Skeletal muscle satellite cell (primary cell): ENCODE data around the gene WWC2.
"Not testable (repeated sequence)": the region's sequence is repeated elsewhere in the genome, so short reads cannot be mapped to it uniquely, and the experiment has no call there.

Experiments
- H3K27me3 ChIP-seq: 2 replicates; pipeline ENCODE4 v1.7.0; 2013; ENCODE audit warnings: low read length; ENCODE audit not compliant: control insufficient read depth, insufficient read depth
- H3K36me3 ChIP-seq: 2 replicates; pipeline ENCODE4 v1.7.0; 2013; ENCODE audit warnings: mild to moderate bottlenecking, control low read depth, low read length; ENCODE audit not compliant: insufficient read depth
- H3K4me1 ChIP-seq: 2 replicates; pipeline ENCODE4 v1.7.0; 2013; ENCODE audit warnings: low read length; ENCODE audit not compliant: control insufficient read depth, insufficient read depth
- H3K4me2 ChIP-seq: 2 replicates; pipeline ENCODE4 v1.7.0; 2013; ENCODE audit warnings: mild to moderate bottlenecking, low read length
- H3K4me3 ChIP-seq: 2 replicates; pipeline ENCODE4 v1.7.0; 2013; ENCODE audit warnings: low read length
- H3K9ac ChIP-seq: 2 replicates; pipeline ENCODE4 v1.7.0; 2013; ENCODE audit warnings: mild to moderate bottlenecking, low read depth, low read length, moderate library complexity
- H3K9me3 ChIP-seq: replicated peaks from 2 replicates; pipeline ENCODE4 v1.7.0; 2013; ENCODE audit warnings: mild to moderate bottlenecking, control low read depth, low read length

WWC2 gene

DNA sequence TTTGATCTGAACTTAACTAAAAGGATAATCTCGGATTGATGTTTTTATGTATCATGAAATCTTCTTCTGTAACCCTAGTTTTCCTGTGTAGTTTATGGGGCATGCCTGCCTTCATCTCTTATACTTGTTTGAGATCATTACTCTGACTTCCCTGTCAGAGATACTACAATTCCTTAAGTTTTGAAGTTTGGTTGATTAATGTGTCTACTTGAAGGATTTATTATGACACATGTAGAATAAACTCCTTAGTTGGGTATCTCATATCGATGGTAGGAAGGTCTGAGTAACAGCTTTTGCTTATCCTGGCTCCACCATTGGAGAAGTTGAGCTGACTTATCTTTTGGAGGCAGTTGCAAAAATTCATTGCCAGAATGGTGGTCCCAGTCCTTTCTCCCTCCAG lies 46.7 kb downstream of the WWC2 start:
- Histone ChIP-seq H3K9ac (no peak overlapping the region), H3K4me1 (peaks cover 31% of the 10 kb centered on the region), H3K4me3 (no peak overlapping the region), H3K36me3 (no peaks in the 10 kb centered on the region), H3K27me3 (no peaks in the 10 kb centered on the region), H3K4me2 (no peak overlapping the region), H3K9me3 (no peaks in the 10 kb centered on the region)

DNA sequence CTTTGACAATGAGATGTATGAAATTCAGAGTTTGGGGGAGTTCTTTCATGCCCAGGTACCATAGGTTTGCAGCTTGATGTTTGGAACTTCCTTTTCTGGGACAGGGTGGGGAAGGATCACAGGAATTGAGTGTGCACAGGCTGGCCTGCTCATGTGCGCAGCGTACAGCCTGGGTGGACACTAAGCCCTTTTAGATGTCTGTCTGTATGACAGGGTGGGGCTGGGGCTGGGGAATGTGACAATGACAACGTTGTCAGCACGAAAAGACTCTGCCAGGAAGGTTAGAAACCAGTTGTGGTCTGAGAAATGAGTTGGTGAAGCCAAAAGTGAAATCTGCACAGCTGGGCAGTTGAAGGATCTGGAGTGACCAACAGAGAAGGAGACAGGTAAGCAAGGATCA lies 47.4 kb downstream of the WWC2 start:
- Histone ChIP-seq H3K4me2 (no peak overlapping the region), H3K4me3 (no peak overlapping the region), H3K4me1 (peaks cover 24% of the 10 kb centered on the region), H3K9me3 (no peaks in the 10 kb centered on the region), H3K36me3 (no peaks in the 10 kb centered on the region), H3K27me3 (no peaks in the 10 kb centered on the region), H3K9ac (no peak overlapping the region)

DNA sequence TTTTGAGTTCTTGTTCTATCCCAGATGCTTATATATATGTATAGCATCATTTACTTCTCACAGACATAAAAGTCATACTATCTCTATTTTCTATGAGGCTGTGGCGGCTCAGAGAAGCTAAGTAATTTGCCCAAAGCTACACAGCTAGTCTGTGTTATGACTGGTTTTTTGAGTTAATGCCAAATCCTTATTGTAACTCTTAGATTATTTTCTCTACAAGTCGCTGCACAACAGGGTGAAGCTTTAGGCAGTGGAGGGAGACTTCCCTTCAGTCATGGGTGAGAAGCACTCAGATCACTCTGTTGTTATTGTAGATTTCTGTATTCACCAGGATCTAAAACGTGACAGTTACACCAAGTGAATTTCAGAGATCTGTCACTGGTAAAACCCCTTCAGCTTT lies 48.1 kb downstream of the WWC2 start:
- no peaks in the 10 kb centered on the region for H3K27me3 ChIP-seq
- peaks cover 18% of the 10 kb centered on the region for H3K4me1 ChIP-seq
- H3K4me3 ChIP-seq, result no peak overlapping the region
- no peak overlapping the region for H3K9ac ChIP-seq
- no peaks in the 10 kb centered on the region for H3K36me3 ChIP-seq
- H3K9me3 ChIP-seq, result no peaks in the 10 kb centered on the region
- H3K4me2 ChIP-seq, result no peak overlapping the region

DNA sequence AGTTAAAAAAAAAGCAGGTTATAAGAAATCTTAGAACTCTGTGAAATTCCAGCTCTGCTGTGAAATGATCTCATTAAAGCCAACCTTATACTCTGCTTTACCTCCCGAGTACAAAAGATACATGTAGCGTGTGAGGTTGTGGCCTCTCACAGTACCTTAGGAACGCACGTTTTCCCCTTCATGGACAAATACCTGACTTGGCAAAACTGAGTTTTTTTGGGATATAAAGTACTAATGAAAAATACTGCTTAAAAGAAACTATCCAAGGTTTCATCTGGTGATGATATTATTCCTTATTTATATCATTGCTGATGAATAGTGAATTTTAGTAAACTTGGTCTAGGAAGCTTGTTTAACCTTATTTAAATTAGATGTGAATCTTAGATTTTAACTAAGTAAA lies 48.9 kb downstream of the WWC2 start:
- H3K4me3 ChIP-seq, result no peak overlapping the region
- peaks cover 10% of the 10 kb centered on the region for H3K4me1 ChIP-seq
- no peaks in the 10 kb centered on the region for H3K36me3 ChIP-seq
- no peak overlapping the region for H3K9ac ChIP-seq
- no peak overlapping the region for H3K4me2 ChIP-seq
- no peaks in the 10 kb centered on the region for H3K27me3 ChIP-seq
- no peaks in the 10 kb centered on the region for H3K9me3 ChIP-seq

DNA sequence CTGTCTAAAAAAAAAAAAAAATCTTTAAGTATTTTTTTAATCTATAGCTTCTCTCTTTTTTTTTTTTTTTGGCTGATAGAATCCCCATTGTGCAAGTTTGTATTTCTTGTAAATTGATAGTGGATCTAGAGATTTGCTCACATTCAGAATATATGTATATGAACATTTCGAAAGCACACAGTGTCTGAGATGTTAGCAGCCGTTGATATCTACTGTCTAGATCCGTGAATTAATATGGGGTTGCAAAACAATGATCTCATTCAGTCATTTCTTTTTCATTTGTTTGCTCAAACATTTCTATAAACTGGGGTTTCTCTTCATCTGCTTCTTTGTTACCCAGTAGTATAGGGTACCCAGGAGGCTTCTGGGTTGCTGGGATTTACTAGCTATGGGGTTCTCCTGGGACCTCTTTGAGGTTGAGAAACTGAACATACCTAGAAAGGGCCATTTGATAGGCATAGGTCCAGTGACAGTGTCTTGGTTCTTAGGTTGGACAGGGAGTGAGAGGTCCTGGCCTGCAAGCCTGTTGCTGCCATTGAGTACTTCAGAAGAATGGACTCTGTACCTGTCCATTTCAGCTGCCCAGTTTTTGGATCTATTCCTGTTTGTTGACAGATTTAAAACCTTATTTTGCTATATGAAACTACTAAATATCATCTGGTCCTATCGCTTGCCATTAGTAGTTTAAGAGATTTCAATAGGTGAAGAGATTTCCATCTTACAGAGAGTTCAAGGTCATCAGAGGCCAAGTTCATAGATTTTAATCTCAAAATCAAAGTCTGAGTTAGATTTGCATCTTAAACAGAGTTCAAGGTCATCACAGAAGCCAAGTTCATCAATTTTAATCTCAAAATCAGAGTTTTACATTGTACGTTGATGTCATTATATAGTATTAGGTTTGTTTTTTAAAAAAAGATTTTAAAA lies 50.8 kb downstream of the WWC2 start:
- no peak overlapping the region for H3K4me2 ChIP-seq

DNA sequence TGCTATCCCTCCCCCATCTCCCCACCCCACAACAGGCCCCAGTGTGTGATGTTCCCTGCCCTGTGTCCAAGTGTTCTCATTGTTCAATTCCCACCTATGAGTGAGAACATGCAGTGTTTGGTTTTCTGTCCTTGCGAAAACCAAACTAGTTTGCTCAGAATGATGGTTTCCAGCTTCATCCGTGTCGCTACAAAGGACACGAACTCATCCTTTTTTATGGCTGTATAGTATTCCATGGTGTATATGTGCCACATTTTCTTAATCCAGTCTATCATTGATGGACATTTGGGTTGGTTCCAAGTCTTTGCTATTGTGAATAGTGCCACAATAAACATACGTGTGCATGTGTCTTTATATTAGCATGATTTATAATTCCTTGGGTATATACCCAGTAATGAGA lies 51.6 kb downstream of the WWC2 start:
- H3K9ac ChIP-seq, H3K9me3 ChIP-seq, H3K4me2 ChIP-seq, H3K36me3 ChIP-seq, H3K27me3 ChIP-seq, H3K4me3 ChIP-seq, H3K4me1 ChIP-seq: not testable (repeated sequence)

More for the DNA sequence above, 50.8 kb downstream of the WWC2 start:
- H3K9me3 ChIP-seq, result no peaks in the 10 kb centered on the region
- no peak overlapping the region for H3K4me3 ChIP-seq
- no peaks in the 10 kb centered on the region for H3K4me1 ChIP-seq
- H3K27me3 ChIP-seq, result no peaks in the 10 kb centered on the region
- H3K9ac ChIP-seq, result no peak overlapping the region
- H3K36me3 ChIP-seq, result no peaks in the 10 kb centered on the region

DNA sequence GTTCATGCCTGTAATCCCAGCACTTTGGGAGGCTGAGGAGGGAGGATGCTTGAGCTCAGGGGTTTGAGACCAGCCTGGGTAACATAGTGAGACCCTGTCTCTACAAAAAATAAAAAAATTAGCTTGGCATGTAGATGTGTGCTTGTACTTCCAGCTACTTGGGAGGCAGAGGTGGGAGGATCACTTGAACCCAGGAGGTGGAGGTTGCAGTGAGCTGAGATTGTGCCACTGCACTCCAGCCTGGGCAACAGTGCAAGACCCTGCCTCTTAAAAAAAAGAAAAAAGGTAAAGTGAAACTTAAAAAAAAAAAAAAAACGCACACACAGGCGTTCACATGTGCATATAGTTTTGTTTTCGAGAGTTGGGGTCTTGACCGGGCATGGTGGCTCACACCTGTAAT lies 53.2 kb downstream of the WWC2 start:
- not testable (repeated sequence) for H3K4me2 ChIP-seq, H3K36me3 ChIP-seq, H3K4me1 ChIP-seq, H3K9ac ChIP-seq, H3K9me3 ChIP-seq, H3K4me3 ChIP-seq, H3K27me3 ChIP-seq

DNA sequence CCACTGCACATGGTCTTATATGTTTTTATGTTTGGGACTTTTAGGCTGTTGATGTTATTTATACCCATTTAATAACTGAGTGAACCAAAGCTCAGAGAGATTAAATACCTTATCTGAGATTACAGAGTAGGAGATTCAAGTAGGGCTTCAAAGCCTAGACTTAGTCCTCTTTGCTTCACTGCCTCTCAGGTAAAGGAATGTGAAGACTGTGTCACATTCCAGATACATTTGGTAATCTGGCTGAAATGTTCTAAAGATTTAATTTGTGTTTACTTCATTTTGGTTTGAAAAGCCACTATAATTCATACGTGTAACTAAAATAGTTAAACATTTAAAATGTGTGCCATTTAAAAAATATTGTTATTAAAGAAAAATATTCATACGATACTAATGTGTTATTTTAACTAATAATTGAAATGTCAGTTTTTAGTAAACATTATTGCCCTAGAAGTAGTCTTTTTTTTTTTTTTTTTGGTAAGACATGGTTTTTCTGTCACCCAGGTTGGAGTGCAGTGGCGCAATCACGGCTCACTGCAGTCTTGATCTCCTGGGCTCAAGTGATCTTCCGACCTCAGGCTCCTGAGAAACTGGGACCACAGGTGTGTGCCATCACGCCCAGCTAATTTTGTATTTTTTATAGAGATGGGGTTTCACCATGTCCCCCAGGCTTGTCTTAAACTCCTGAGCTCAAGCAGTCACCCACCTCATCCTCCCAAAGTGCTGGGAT lies 54.3 kb downstream of the WWC2 start:
- Histone ChIP-seq H3K4me2 (no peak overlapping the region), H3K27me3 (no peaks in the 10 kb centered on the region), H3K9me3 (no peaks in the 10 kb centered on the region), H3K9ac (no peak overlapping the region), H3K4me3 (no peak overlapping the region), H3K4me1 (peaks cover 3% of the 10 kb centered on the region), H3K36me3 (no peaks in the 10 kb centered on the region)

DNA sequence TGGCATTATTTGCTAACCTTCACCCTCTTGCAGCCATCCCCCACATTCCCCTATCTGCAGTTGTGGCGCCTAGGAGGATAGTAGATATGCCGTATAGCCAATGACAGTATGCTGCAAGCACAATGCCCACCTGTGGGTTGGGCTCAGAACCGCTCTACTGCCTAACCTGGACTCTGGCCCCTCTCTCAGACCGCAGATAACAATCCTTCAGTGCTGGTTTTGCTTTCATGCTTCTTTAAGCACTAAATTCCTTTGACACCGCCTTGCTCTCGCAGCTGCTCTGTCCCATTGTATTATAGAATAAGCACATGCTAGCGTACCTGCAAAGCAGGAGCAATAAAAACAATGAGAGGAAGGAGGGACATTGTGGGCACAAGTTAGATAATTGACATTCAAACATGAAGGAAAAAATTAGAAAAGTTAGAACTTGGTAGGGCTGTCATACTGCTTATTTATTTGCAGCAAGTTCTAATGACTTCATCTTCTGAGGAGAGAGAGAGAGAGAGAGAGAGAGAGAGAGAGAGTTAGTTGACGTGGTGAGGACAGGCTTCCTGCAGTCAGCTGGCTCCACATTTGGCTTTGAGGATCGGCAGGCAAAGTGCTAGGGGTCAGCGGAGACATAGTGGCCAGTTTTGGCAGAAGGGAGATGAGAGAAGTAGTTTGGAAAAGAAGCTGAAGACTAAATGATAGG lies 55.8 kb downstream of the WWC2 start:
- Histone ChIP-seq H3K9me3 (no peaks in the 10 kb centered on the region), H3K9ac (no peak overlapping the region), H3K36me3 (no peaks in the 10 kb centered on the region), H3K4me1 (peaks cover 5% of the 10 kb centered on the region), H3K27me3 (no peaks in the 10 kb centered on the region), H3K4me2 (no peak overlapping the region), H3K4me3 (no peak overlapping the region)

DNA sequence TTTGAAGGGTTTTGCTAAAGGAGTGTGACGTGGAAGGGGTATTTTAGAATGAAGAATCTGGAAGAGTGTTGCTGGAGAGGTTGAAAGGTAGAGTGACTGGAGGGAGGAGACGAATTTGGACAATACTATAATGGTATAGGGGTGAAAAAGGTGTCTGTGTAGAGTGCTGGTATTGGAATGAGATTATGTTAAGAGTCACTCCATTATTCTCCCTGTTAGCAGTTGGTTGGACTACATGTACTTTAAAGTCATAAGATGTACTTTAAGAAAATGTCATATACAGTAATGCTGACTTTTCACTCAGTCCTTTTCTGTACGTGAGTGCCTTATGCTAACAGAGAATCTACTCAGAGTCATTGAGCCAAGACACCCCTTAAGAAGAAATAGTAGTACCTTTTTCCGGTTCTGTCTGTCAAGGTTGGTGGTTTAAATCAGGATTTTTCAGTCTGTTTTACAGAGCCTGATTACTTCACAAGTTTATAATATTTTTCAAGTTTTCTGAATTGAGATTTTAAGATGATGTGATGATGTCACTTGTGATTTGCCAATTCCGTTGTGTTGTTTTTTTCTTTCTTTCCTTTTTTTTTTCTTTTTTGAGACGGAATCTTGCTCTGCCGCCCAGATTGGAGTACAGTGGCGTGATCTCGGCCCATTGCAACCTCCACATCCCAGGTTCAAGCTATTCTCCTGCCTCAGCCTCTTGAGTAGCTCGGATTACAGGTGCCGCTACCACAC lies 56.6 kb downstream of the WWC2 start:
- Histone ChIP-seq H3K4me2 (no peak overlapping the region), H3K4me3 (no peak overlapping the region), H3K27me3 (no peaks in the 10 kb centered on the region)

DNA sequence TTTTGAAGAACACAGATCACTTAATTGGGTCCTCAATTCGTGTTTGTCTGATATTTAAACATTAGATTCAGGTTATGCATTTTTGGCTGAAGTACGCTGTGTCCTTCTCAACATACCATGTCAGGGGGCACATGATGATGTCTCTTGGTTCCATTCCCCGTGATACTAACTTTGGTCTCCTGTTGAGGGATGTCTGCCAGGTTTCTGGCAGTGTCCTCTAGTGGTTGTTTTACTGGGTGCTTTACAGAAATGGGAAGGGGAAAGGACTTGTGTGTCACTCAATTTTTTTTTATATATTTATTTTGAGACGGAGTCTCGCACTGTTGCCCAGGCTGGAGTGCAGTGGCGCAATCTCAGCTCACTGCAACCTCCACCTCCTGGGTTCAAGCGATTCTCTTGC lies 58.2 kb downstream of the WWC2 start:
- Histone ChIP-seq H3K36me3 (no peaks in the 10 kb centered on the region), H3K9ac (no peak overlapping the region), H3K9me3 (no peaks in the 10 kb centered on the region), H3K4me3 (no peak overlapping the region), H3K4me1 (peaks cover 5% of the 10 kb centered on the region), H3K4me2 (no peak overlapping the region), H3K27me3 (no peaks in the 10 kb centered on the region)

More for the DNA sequence above, 56.6 kb downstream of the WWC2 start:
- H3K9ac ChIP-seq, result no peak overlapping the region
- no peaks in the 10 kb centered on the region for H3K36me3 ChIP-seq
- H3K4me1 ChIP-seq, result peaks cover 5% of the 10 kb centered on the region
- H3K9me3 ChIP-seq, result no peaks in the 10 kb centered on the region
